NK-92 (cell line): ENCODE data around the gene CNOT6.

Source experiments
- DNase-seq: peaks from one replicate; lab custom pipeline; 2025; ENCODE audit not compliant: unreplicated experiment; lab: John Stamatoyannopoulos, UW

Gene CNOT6

DNA sequence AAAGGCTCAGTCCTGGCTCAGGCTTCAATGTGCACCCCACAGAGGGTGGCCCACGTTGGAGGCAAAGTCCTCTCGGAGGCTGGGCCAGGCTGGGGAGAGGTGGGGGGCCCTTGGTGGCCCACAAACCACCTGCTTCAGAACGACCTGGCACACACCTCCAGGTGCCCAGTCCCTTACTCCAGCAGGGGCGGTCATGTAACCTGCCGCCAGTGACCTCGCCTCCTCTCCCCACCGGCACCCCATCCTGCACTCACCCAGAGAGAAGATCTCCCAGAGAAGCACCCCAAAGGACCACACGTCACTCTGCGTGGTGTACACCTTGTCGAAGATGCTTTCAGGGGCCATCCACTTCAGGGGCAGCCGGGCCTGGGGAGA, 119.6 kb downstream of the CNOT6 start:
- no peak for DNase-seq

DNA sequence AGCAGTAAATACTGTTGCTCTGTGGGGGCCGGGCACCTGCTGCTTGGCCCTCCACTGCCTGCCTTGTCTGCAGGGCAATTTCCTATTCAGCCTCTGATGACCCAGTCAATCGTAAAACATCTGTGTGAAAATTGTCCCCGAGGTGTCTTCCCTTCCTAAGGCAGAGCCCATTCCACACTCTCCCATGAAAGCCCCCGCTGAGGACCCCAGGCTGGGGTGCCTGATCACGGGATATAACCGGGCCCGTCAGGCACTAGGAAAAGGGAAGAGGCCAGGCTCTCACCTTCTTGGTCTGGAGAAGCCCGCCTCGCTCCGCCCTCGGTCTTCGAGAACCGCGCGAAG, 124.3 kb downstream of the CNOT6 start:
- no peak for DNase-seq

DNA sequence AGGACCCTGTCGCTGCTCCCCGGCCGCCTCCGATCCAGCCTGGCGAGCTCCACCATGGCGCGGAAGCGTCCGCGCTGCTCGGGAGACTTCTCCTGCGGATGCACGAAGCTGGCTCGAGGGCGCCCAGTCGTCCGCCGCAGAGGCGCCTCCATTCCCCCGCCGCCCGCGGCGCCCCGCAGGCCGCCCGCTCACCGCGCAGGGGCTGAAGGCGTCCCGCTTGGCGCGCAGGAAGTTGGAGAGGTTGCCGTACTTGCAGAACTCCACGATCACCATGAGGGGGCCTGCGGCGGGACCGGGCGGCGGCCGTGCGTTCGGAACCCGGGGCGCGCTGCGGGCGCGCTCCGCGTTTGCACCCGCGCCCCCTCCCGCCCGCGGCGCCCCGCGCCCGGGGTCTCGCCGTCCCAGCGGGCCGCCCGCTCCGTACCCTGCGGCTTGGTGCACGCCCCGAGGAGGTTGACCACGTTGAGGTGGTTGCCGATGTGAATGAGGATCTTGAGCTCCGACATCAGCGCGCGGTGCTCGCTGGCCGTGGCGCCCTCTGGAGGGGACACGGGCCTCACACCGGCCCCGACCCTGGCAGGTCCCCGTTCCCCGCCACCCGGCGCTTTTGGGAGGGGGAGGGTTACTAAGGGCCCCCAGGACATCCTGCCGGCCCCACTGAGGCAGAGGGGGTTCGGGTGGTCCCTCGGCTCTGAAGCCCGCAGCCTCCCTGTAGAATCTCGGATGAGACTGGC, 124.8 kb downstream of the CNOT6 start:
- no peak for DNase-seq

DNA sequence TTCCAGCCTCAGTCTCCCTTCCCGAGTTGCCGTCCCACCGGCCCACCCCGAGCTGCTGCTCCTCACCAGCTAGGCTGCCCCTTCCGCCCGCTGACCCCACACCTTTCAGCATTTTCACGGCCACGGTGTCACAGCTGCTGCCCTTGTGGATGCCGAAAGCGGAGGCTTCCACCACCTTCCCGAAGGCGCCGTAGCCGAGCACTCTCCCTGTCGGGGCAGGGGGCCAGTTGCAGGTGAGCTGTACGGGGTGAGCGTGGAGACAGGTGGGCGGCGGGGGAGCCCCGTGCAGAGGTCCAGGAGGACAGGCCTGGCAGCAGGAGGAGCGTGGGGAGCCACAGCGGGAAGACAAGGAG, 125.4 kb downstream of the CNOT6 start:
- DNase-seq: no peak

DNA sequence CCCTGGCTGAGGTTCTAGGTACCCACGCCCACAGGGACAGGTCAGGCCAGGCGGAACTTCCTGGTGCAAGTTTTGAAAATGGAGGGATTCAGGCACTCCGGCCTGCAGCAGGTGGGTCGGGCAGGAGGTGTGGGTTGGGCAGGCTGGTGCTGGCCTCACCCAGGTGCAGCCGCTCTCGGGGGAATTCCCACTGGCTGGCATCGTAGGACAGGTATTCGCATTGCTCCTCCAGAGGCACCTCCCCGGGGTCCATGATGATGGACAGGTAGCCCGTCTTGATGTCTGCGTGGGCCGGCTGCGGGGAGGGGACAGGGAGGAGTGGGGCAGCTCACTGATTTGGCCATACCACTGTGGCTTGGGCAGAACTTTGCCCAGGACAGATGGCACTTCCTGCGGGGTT, 125.8 kb downstream of the CNOT6 start:
- DNase-seq: no peak

DNA sequence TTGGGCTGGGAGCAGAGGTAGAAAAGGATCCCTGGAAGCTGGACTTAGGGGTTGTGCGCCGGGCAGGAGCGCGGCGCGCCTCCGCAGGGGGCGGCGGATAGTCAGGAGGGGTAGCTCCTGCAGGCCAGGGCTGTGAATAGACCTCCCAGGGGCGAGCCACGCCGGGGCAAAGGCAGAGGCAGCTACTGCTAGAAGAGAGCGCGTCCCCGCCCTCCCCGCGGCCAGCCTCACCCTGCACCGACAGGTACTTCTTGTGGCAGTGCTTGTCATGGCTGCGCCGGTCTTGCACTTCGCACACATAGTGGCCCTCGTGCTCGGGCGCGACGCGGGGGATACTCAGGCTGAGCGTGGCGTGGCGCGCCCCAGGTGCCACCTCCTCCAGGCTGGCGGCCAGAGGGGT, 127.1 kb downstream of the CNOT6 start:
- DNase-seq: no peak

DNA sequence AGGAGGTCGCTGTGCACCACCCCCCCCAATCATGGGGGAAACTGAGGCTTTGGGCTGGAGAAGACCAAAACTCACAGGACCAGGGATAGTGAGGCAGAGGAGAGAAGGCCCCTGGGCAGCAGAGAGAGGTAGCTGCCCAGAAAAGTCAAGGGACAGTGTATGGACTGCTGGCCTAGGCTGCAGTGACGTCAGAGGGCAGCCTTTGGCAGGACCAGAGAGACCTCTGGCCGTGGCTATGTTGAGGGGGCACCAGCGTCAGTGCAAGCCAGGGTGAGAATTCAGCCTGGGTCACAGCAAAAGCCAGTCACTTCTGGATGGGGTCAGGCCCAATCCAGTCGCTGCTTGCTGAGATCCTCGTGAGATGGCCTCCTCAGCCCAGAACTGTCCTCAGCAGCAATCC, 128.7 kb downstream of the CNOT6 start:
- DNase-seq: no peak

DNA sequence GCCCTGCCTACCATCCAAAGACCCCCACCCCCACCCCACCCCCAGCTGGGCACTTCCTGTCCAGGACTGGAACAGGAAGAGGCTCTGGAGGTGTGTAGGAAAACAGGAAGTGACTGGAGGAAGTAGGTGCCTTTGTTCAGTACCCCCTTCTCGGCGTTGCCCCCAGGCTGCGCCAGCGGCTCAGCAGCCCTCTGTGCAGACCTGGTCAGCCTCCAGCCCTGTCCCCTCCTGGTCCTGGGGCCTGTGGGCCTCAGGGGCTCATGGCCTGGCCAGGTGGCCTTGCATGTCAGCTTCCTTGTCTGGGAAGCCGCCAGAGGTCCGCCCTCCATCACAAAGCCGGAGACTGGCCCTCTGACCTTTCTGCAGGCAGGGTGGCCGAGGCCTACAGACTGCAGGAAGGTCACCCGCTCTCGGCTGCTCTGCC, 129.2 kb downstream of the CNOT6 start:
- no peak for DNase-seq

DNA sequence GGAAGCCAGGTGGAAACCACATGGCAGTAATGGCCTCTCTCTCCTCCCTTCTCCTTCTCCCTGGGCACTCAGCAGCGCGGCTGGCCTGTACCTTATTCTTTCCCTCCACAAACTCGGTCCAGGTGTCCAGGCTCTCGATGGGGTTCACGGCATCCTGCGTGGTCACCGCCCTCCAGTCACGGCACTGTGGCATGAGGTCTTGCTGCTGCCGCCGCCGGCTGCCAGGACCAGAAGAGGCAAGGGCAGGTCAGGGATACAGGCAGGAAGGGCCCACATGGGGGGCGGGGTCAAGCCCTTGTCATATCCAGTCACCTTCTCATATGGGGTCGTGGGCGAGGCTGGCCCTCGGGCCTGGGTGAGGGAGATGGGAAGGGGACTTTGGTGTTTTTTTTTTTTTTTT, 129.7 kb downstream of the CNOT6 start:
- DNase-seq: no peak

DNA sequence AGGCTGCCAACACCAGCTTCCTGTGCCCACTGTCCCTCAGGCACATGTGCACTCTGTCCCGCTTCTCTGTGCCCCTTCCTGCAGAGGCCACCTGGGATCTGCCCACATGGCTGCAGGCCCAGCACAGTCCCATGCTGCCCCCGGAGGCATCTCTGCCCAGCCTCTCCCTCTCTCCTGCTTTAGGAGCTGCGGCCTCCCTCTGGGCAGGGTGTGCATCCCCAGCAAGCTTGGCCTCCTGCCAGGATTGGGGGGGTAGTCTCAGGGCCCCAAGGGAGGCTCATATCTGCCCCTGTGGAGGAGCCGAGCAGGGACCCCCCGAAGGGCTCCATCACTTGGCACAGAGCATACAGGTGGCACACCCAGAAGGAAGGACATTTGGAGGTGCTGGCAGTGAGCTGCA, 130.4 kb downstream of the CNOT6 start:
- DNase-seq: no peak

DNA sequence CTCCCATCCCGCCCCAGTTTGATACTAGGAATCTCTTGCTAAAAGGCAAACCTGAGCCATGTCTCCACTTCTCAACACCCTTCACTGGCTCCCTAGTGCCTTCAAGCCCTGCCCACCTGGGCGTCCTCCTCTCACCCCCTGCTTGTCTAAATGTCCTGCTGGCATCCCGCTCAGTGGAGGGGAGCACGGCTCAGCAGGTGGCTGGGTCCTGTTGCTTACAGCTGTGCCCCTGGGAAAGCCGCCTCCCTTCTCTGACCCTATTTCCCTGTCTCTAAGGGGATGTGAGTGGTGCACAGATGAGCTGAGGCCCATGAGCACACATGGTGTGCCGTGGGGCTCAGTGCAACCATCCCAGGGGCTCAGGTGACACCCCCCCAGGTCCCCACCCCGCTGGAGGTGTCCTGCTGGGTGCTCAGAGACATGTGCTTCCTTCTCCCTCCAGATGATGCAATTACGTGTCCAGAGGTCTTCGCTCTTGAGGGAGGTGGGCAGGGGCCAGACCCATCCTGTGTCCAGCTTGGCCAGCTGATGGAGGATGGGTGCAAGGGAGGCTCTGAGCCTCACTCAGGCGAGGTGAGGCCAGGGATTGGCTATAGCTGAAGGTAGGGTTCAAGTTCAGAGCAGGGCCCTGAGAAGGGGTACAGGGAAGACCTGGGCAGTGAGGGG, 131.1 kb downstream of the CNOT6 start:
- DNase-seq: no peak

DNA sequence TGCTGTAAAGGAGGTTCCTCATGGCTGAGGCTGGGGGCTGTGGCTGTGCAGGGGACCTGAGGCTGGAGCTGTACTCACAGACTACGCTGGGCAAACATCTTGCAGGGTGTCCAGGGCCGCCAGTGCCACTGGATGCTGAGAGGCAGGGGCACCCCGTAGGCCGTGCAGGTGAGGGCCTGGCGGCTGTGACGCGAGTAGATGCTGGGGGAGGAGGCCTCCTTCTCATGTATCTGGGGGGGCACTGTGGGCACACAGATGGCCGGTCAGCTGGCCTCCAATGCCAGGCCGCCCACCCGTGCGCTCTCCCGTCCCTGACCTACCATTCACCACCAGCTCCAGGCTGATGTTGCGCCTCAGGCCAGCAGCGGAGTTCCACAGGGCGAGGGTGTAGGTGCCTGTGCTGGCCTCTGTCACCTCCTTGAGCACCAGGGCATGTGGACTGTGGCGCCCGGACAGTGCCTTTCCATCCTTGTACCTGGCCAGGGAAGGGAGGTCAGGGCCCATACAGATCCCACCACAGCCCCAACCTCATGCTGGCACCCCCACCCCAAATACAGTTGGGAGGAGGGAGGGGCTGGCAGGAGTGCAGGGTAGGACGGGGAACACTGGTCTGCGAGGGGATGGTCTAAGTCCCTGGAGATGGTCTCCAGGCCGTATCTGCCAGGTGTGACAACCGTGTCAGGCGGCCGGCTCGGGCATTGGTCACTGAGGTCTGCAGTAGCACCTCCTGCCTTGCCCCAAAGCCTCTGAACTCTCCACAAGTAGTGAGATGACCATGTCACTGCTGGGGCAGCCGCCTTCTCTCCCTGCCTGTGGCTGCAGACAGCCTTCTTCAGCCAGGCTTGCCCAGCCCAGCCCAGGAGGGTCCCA, 131.8 kb downstream of the CNOT6 start:
- DNase-seq: no peak

DNA sequence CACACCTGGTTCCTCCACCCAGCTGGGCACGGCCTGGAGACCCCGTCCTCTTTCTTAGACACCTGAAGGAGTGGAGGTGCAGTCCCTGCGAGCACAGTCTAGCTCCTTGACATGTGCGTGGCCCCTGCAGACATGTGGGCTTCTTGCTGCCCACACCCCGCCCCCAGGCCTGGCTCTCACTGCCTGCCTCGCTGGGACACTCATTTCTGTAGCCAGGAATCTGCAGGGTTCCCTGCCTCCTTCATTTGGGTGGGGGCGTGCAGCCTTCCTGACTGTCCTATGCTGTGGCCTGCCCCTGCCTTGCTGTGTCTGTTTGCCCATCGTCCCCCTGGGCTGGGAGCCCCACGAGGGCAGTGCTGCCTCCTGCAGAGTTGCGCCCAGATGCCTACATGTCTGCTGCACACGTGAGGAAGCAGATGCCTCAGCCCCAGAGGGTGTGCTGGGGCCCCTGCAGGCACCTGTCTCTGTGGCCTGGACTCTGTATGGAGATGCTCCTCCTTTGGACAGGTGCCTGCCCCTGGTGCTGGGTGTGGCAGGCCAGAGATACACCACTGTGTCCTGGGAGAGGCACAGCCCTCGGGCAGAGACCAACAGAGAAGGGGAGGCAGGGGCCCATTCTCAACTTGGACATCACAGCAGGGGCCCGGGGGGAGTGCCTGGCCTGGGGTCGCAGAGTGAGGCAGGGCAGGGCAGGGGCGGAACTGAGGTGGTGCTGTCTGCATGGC, 132.6 kb downstream of the CNOT6 start:
- DNase-seq: no peak

DNA sequence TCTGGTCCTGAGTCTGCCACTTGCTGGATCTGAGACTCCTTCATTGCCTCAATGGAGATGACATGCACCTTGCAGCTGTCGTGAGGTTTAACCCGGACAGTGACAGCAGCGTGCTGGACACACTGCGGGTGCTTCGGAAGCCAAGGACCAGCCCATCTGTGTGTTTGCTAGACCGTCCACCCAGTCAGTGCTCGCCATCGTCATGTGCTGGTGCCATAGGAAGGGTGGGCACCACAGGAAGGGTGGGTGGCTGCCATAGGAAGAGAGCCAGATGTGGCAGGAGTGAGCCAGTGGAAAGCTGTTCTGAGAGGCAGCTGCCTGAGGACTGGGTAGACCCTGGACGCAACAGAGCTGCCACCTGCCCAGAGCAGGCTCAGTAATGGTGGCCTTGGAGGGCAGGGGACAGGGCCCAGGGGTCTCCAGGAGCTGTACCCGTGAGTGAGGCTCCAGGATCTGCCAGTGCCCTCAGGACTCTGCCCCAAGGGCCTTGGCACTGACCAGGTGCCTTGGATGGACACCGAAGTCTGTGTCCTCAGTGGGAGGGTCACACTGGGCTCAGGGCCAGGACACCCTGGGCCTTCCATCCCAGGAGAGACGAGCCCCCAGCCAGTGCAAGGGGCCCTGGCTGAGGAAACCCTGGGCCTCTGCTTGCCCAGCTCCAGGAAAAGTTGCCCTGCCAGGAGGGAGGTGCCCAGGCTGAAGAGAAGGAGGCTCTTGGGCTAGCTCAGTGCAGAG, 133.4 kb downstream of the CNOT6 start:
- DNase-seq: no peak
